Stimulated activated CD8-positive, alpha-beta memory T cell treated with anti-CD3 and anti-CD28 coated beads, Interleukin-4, amount 100 ng/mL, for 4 hours (primary cell): ENCODE measurements around the gene MCF2L2.
"Not testable (repeated sequence)": the region's sequence is repeated elsewhere in the genome, so short reads cannot be mapped to it uniquely, and the experiment has no call there.

Experiments
- DNase-seq, 2 donors: peaks; one replicate each; pipeline ENCODE4 v3.0.0-alpha.2; 2020; ENCODE audit warnings: low read depth in 2 of 2, low spot score in 1 of 2

The MCF2L2 gene

DNA sequence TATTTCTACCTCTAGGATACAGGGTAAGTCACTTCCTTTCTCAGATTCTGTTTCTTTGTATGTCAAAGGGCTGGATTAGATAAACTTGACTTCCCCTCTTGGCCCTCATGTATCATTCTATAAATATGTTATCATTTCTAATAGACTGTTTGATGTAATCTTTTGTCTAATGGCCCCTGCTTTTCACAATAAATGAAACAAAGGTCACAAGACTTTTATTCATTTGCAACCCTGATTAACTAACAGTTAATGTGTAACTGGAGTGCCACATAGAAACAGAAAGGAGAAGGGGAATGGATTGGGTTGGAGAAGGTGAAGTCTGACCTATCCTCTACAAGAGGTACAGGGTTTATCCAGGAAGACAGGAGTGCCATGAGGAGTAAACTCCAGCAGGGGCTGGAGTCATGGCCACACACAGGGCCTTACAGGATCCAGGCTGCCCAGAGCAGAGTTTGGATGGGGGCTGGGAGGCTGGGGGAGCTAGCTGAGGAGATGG, 183.4 kb downstream of the MCF2L2 start:
- no peak for DNase-seq

DNA sequence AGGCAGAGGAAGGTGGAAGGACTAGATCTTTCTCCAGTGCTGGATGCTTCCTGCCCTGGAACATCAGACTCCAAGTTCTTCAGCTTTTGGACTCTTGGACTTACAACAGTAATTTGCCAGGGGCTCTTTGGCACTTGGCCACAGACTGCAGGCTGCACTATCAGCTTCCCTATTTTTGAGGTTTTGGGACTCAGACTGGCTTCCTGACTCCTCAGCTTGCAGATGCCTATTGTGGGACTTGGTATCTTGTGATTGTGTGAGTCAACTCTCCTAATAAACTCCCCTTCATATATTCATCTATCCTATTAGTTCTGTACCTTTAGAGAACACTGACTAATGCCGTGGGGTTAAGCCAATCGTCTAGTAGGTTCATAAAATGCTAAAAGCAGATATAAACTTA, 184.2 kb downstream of the MCF2L2 start:
- no peak for DNase-seq

GRCh38 chr3:183242431-183242830, 186.0 kb downstream of the MCF2L2 start:
- no peak for DNase-seq

GRCh38 chr3:183239046-183239445, 189.4 kb downstream of the MCF2L2 start:
- no peak for DNase-seq

- DNase-seq, result no peak
These were observed 194.5 kb downstream of the MCF2L2 start for GRCh38 chr3:183233966-183234365.

DNA sequence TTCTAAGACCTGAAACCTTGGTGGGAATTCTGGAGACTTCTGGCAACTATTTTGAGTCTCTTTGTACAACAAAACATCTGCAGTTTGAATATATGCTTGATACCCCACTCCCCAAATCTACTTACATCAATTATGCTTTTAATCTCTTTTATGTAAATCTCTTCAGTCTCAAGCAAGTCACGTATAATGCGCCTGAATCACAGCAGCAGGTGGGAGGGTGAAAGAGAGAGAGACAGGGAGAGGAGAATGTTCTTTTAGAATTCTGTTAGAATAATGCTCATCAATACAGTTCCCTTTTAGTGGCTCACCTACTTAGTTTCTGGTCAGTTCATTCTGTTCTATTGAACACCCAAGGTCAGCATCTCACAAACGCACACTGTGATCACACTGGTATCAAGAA, 197.6 kb downstream of the MCF2L2 start:
- DNase-seq, result no peak

DNA sequence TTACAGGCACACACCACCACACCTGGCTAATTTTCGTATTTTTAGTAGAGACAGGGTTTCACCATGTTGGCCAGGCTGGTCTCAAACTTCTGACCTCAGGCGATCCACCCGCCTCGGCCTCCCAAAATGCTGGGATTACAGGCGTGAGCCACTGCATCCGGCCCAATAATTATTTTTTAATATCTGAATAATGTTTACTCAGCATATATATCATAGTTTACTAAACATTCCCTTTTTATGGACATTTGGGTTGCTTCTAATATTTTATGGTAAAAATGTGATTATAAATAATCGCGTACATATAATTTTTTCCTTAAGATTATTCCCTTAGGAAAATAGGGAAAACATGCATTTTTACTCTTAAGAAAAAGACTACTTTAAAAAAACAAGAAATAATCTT, 198.2 kb downstream of the MCF2L2 start:
- DNase-seq, result not testable (repeated sequence)

DNA sequence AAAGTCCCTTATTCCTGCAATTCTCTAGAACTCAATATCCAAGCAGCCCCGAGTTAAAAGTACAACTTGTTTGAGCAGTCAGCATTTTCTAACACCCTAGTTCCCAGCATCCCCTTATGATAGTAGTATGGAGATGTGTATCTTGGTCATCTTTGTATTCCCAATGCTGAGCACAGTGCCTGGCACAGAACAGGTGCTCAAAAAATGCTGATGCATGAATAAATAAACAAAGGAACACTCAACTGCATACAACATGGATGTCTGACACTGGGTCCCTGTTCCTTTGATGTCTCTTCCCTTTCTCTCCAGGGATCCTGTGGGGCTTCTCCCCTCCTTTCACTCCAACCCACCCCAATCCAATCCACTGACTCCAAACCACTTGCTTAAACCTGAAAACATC, 199.2 kb downstream of the MCF2L2 start:
- DNase-seq, result no peak

- DNase-seq, result no peak
These were observed 200.8 kb downstream of the MCF2L2 start for GRCh38 chr3:183227586-183227985.

- no peak for DNase-seq
These were observed 202.0 kb downstream of the MCF2L2 start for GRCh38 chr3:183226333-183226890.

DNA sequence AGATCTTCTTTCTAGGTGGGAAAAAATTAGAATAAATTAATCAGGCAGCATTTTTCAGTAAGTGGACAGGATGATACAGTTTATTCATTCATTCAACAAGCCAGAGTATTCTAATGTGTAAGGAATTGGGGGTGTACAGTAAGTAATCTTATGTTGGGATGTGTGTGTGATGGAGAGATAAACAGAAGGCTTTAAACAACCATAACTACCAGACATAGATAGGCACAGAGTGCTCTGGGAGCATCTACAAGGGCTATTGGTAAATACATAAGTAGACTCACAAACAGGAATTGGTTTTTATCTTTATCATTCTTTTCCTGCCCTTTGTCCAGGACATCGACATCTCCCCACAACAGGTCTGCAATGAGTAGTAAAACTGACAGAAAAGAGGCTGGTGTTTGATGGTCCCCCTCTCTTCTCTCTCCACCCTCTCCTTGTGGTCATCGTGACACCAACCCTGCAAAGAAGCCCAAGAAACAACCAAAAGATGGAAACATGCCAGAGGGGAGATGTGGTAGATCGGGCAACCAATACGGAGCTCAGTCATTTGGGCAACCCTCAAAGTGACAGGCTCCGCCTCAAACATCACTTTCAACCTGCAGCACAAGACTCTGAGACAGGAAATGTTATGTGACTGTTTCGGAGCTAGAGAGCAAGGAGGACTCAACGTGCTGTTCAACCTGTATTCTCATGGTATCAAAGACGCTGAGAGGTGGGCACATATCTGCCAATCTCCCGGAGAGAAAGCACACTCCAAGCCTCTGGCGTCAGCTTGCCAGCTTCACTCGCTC, 204.0 kb downstream of the MCF2L2 start:
- peak in 1 of 2 donors; percentile 2 for DNase-seq

DNA sequence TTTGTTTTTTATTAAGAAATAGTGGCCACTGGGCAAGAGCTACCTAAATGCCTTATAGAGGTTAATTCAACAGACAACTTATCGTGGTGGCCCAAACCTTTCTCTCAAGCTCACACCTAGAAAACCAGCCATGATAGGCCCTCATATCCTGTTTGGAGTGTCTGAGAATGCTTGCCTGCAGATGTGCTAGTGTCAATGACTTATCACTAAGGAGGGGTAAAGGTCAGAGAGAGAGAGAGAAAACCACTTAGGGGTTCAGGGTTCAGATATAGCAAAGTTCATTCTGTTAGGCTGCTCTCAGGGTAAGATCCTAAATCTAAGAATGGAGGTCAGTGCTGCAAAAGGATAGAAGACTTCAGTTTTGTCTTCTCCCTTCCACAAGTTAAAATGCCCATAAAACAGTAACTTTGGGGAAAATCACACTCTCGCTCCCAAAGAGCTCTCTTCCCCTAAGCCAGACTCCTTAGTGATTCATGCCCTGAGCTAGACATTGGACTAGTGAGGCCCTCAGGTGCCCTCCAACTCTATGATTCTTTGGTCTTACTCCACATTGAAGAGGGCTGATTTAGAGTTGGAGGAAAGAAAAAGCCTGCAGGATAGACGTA, 205.7 kb downstream of the MCF2L2 start:
- no peak for DNase-seq

GRCh38 chr3:183220828-183221227, 207.6 kb downstream of the MCF2L2 start:
- DNase-seq, result no peak

DNA sequence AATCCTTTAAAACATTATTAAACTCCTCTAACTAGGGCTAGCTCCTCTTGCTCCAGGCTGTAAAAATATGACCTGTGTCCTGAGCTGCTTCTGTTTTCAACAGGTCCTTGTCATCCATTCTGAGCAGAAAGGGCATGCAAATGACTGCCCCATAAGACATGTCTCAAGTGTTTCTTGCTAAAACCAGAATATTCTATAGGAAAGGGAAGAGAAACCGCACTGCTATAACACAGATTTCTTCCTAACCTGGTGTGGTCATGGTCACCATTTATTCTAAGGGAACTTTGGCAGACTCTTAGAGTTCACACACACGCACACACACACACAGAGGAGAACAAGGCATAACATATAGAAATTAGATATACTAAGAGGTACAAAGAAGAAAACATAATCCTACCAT, 209.6 kb downstream of the MCF2L2 start:
- DNase-seq, result no peak

GRCh38 chr3:183217548-183218332, 210.7 kb downstream of the MCF2L2 start:
- no peak for DNase-seq

GRCh38 chr3:183215591-183216202, 212.7 kb downstream of the MCF2L2 start:
- DNase-seq, result no peak

GRCh38 chr3:183214277-183214612, 214.2 kb downstream of the MCF2L2 start:
- no peak for DNase-seq

GRCh38 chr3:183213415-183214276, 214.8 kb downstream of the MCF2L2 start:
- DNase-seq, result no peak

DNA sequence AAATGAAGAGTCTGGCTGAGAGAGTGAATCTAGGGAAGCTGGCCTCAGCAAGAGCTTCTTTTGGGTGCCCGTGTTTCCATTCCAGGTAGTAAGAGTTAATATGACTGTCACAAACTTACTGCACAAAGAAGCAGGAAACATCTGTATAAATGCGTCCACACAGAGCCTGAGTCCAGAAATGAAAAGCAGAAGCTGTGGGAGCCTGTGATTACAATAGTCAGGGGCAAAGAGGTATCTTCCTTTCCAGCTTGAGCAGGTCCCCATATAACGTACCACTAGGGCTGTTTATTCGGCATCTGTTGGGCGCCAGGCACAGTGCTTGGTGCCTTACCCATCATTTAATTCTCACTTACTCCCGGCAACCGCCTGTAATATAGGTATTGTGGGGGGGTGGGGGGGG, 215.9 kb downstream of the MCF2L2 start:
- DNase-seq, result no peak

DNA sequence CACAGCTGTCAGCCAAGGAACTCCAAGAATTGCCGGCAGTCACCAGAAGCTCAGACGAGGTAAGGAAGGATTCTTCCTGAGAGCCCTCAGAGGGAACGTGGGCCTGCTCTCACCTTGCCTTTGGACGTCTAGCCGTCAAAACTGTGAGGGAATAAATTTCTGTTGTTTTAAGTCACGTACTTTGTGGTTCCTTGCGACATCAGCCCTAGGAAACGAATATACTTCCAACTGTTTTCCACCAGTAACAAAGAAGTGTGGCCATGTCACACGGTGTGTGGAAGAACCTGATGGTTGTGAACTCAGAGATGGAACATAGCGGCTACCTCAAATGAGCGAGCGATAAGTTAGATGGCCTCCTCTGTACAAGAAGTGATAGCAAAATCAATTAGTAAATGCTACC, 216.3 kb downstream of the MCF2L2 start:
- no peak for DNase-seq
